Loucy (cell line): ENCODE measurements around the gene RIPOR3.

Experiments used
- CTCF ChIP-seq: fragments of 200-600 bp; sonication (generic); conservative IDR thresholded peaks from 2 replicates; pipeline ENCODE4 v1.5.1; 2014; ENCODE audit warnings: mild to moderate bottlenecking, antibody characterized with exemption, low read length
- EZH2phosphoT487 ChIP-seq: fragments of 200-600 bp; IDR thresholded peaks from 2 replicates; pipeline ENCODE4 v1.6.1; 2018; ENCODE audit warnings: antibody characterized with exemption, mild to moderate bottlenecking, moderate library complexity, borderline replicate concordance

DNA sequence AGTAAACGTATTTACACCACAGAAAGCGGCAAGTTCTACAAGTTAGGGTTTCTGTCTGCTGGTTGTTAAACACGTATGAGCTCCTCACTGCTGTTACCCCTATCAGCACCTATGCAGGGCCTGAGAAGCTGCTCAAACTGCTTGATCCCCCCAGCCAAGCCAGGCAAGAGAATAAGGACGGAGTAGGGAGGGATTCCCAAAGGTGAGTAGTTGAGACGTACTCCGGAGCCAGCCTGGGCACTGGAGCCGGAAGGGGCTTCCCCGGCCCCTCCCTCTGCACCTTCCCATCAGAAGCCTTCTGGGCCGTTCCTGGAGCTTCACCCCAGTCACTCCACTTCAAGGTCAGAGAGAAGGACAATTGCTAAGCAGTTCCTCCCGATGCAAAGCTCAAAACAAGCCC is 58.0 kb downstream of the RIPOR3 start:
- TF ChIP-seq CTCF (no peak), EZH2phosphoT487 (no peak)
